ENCODE measurements around the gene DCST1.
A peak's percentile ranks its signal among the peaks of the same experiment; 100 is the strongest.

DCST1 gene

GRCh38 chr1:155092641-155093040 lies 59.0 kb downstream of the DCST1 start:
- DNase-seq = no peak

GRCh38 chr1:155093911-155094621 lies 60.4 kb downstream of the DCST1 start:
- peak; percentile 65 for DNase-seq

GRCh38 chr1:155094622-155094948 lies 61.0 kb downstream of the DCST1 start:
- no peak for DNase-seq

GRCh38 chr1:155099331-155099730 lies 65.7 kb downstream of the DCST1 start:
- no peak for DNase-seq
